Measurements from ENCODE around the gene TRIM28. TPM values are rescaled to one million over a fixed set of nuclear protein-coding genes. Genes with fewer than 3 reads are reported as not detected.
"Not testable (repeated sequence)": the region's sequence is repeated elsewhere in the genome, so short reads cannot be mapped to it uniquely, and the experiment has no call there.

The TRIM28 gene
- polyA plus RNA-seq, 12 donors = 218 to 448 (median 333) TPM; not detected in 1

- DNase-seq = no peak
Observed at GRCh38 chr19:58573658-58574164, 29.8 kb downstream of the TRIM28 start.

GRCh38 chr19:58575183-58576041, 31.5 kb downstream of the TRIM28 start:
- DNase-seq = peak; percentile 96

DNA sequence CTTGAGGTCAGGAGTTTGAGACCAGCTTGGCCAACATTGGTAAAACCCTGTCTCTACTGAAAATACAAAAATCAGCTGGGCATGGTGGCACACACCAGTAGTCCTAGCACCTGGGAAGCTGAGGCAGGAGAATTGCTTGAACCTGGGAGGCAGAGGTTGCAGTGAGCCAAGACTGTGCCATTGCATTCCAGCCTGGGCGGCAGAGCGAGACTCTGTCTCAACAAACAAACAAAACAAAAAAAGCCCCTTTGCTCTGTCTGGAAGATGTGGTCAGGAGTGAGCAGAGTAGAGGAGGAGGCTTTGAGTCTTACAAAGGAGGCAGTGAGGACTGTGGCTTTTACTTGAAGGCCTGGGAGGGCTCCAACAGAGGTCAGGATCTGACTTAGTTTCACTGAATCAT, 33.7 kb downstream of the TRIM28 start:
- not testable (repeated sequence) for DNase-seq

GRCh38 chr19:58578012-58578925, 34.4 kb downstream of the TRIM28 start:
- DNase-seq = no peak

DNA sequence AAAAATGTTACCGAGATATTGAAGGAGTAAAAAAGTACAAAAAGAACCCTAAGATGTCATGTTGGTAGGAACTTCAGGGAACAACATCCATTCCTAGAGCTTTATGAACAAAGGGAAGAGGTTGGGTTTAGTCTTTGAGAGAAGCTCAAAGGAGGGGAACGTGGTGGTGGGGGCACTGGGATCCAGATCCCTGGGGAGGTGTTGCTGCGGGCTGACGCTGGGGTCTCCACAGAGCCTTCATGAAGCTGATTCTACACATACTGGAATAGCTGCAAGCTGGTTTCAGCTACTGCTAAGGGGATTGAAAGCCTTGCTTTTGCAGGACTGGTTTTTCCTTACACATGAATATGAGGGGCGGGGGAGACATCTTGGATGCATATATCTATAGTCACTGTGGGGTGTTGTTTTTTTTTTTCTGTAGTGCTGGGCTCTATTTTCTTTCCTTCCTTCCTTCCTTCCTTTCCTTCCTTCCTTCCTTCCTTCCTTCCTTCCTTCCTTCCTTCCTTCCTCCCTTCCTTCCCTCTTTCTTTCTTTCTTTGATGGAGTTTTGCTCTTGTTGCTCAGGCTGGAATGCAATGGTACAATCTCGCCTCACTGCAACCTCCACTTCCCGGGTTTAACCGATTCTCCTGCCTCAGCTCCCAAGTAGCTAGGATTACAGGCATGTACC, 35.7 kb downstream of the TRIM28 start:
- DNase-seq = no peak

GRCh38 chr19:58581227-58582141, 37.6 kb downstream of the TRIM28 start:
- DNase-seq = peak; percentile 87

- DNase-seq = no peak
Observed at GRCh38 chr19:58582985-58583384, 39.1 kb downstream of the TRIM28 start.

DNA sequence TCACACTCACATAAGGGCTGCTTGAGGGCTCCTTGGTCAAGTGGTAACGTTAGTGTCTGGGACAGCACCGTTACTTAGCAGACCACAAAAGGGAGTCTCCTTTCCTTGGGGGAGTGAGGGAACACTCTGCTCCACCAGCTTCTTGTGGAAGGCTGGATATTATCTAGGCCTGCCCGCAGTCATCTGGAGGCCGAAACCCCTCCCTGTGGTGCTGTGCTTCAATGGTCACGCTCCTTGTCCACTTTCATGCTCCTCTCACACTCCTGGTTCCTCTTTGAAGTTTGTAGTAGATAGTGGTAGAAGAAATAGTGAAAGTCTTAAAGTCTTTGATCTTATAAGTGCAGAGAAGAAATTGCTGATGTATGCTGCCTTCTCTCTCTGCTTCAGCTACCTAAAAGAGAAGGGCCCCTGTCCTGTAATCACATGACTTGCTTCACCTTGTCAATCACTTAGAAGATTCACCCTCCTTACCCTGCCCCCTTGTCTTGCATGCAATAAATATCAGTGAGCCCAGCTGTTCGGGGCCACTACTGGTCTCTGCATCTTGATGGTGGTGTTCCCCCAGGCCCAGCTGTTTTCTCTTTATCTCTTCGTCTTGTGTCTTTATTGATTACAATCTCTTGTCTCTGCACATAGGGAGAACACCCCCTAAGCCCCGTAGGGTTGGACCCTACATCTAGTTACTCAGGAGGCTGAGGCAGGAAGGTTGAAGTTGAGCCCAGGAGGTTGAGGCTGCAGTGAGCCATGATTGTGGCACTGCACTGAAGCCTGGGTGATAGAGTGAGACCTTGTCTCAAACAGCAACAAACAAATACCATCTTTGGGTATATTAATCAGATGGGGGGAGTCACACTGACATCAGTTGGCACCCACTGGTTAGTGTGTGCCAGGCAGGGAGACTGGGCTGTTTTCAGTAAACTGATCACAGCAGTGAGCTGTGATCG, 40.9 kb downstream of the TRIM28 start:
- DNase-seq = no peak

- DNase-seq = no peak
Observed at GRCh38 chr19:58585442-58586132, 41.7 kb downstream of the TRIM28 start.

DNA sequence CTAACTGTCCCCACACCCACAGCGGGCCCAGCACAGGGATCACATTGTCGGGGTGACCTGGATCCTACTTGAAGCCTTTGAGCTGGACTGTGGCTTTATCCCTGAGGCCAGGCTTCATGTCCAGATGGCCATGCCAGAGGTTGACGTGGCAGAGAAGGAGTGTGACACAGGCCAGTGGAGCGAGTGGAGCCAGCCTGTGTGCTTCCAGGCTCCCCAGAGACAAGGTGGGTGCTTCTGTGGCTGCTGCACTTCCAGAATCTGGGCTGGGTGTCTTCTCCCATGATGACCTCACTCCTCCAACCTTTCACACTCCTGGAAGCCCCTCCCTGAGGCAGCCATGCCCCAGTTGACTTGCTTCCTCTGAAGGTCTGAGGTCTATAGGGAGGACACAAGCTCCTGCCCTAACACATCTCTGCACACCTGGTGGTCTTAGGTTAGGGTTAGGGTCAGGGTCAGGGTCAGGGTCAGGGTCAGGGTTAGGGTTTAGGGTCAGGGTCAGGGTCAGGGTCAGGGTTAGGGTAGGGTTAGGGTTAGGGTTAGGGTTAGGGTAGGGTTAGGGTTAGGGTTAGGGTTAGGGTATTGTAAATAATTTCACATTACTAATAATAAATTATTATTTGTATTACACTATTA, 42.4 kb downstream of the TRIM28 start:
- DNase-seq = no peak

Other genes with a start within 250 kb of the TRIM28 start
- gene ERVK3-1, start 238.7 kb upstream of the TRIM28 start, polyA plus RNA-seq (ENCODE audit: insufficient read length in 12 of 12) = 10 to 100 TPM in 11 of 12 donors, not detected in 1; 25.9 to 51.7 (median 28.4) TPM
- 1 to 10 TPM in 10 of 12 donors, not detected in 2; 2.6 to 4.0 (median 3.1) TPM for gene ZSCAN22, start 217.1 kb upstream of the TRIM28 start, polyA plus RNA-seq (ENCODE audit: insufficient read length in 12 of 12)
- 1 to 10 TPM in 10 of 12 donors, not detected in 2; 2.3 to 6.0 (median 2.9) TPM for gene A1BG, start 190.6 kb upstream of the TRIM28 start, polyA plus RNA-seq (ENCODE audit: insufficient read length in 12 of 12)
- 1 to 10 TPM in 10 of 12 donors, not detected in 2; 1.6 to 3.0 (median 1.9) TPM for gene ZNF497, start 181.3 kb upstream of the TRIM28 start, polyA plus RNA-seq (ENCODE audit: insufficient read length in 12 of 12)
- 1 to 10 TPM in 8 of 12 donors, under 1 TPM in 3, not detected in 1; 0.65 to 8.8 (median 1.2) TPM for gene ZNF837, start 163.0 kb upstream of the TRIM28 start, polyA plus RNA-seq (ENCODE audit: insufficient read length in 12 of 12)
- 1,000 to 10,000 TPM in 9 of 12 donors, 100 to 1,000 TPM in 2, not detected in 1; 942 to 1,724 (median 1,496) TPM for gene RPS5, start 156.8 kb upstream of the TRIM28 start, polyA plus RNA-seq (ENCODE audit: insufficient read length in 12 of 12)
- under 1 TPM in 1 of 12 donors, not detected in 11; 0.57 TPM for gene RNF225, start 148.4 kb upstream of the TRIM28 start, polyA plus RNA-seq (ENCODE audit: insufficient read length in 12 of 12)
- gene ZNF584, start 135.4 kb upstream of the TRIM28 start, polyA plus RNA-seq (ENCODE audit: insufficient read length in 12 of 12) = 1 to 10 TPM in 10 of 12 donors, not detected in 2; 4.6 to 7.0 (median 5.9) TPM
- gene ZNF132, start 103.9 kb upstream of the TRIM28 start, polyA plus RNA-seq (ENCODE audit: insufficient read length in 12 of 12) = 1 to 10 TPM in 11 of 12 donors, not detected in 1; 3.4 to 6.5 (median 5.3) TPM
- gene ZNF324B, start 92.4 kb upstream of the TRIM28 start, polyA plus RNA-seq (ENCODE audit: insufficient read length in 12 of 12) = 1 to 10 TPM in 10 of 12 donors, not detected in 2; 2.3 to 4.4 (median 3.1) TPM
- gene ZNF324, start 77.0 kb upstream of the TRIM28 start, polyA plus RNA-seq (ENCODE audit: insufficient read length in 12 of 12) = 10 to 100 TPM in 1 of 12 donors, 1 to 10 TPM in 10, not detected in 1; 3.8 to 11.7 (median 4.6) TPM
- gene ZNF446, start 67.7 kb upstream of the TRIM28 start, polyA plus RNA-seq (ENCODE audit: insufficient read length in 12 of 12) = 10 to 100 TPM in 1 of 12 donors, 1 to 10 TPM in 10, not detected in 1; 4.8 to 10.4 (median 6.8) TPM
- gene SLC27A5, start 32.1 kb upstream of the TRIM28 start, polyA plus RNA-seq (ENCODE audit: insufficient read length in 12 of 12) = 1 to 10 TPM in 10 of 12 donors, not detected in 2; 2.0 to 4.1 (median 3.8) TPM
- gene ZBTB45, start 24.3 kb upstream of the TRIM28 start, polyA plus RNA-seq (ENCODE audit: insufficient read length in 12 of 12) = 10 to 100 TPM in 2 of 12 donors, 1 to 10 TPM in 9, not detected in 1; 5.3 to 13.3 (median 8.3) TPM
- 100 to 1,000 TPM in 1 of 12 donors, 10 to 100 TPM in 10, not detected in 1; 63.8 to 111 (median 69.9) TPM for gene CHMP2A, start 11.0 kb downstream of the TRIM28 start, polyA plus RNA-seq (ENCODE audit: insufficient read length in 12 of 12)
- gene UBE2M, start 14.5 kb downstream of the TRIM28 start, polyA plus RNA-seq (ENCODE audit: insufficient read length in 12 of 12) = 10 to 100 TPM in 11 of 12 donors, not detected in 1; 49.2 to 72.5 (median 64.6) TPM
- gene MZF1, start 29.3 kb downstream of the TRIM28 start, polyA plus RNA-seq (ENCODE audit: insufficient read length in 12 of 12) = 10 to 100 TPM in 10 of 12 donors, 1 to 10 TPM in 1, not detected in 1; 9.5 to 38.1 (median 13.8) TPM

Measured in muscle of arm (tissue), 12 donors.